HG02642 (cell line): ENCODE results near the gene GRM7.

Experiments
- ATAC-seq: cut with Tn5 transposase; IDR thresholded peaks from one replicate; pipeline ENCODE4 v1.9.1; 2021; ENCODE audit warnings: mild to moderate bottlenecking; ENCODE audit not compliant: unreplicated experiment, poor library complexity

GRM7 gene

DNA sequence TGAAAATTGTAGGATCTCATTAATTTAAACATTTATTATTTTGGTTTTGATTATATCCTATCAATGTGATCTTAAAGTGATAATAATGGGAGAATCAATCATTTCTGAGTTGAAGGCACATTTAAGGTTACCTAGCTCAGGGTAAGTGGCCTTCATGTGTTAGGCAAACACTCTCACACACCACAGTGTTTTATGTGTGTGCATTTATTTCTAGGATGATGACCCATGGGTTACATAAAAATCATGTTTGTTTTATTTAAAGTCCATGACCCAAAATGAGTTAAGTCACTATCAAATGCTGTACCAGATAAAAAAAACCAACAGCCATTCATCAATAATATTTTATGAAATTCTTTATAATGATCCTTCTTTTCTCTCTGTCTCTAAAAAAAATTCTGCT lies 520.8 kb downstream of the GRM7 start:
- no peak for ATAC-seq

DNA sequence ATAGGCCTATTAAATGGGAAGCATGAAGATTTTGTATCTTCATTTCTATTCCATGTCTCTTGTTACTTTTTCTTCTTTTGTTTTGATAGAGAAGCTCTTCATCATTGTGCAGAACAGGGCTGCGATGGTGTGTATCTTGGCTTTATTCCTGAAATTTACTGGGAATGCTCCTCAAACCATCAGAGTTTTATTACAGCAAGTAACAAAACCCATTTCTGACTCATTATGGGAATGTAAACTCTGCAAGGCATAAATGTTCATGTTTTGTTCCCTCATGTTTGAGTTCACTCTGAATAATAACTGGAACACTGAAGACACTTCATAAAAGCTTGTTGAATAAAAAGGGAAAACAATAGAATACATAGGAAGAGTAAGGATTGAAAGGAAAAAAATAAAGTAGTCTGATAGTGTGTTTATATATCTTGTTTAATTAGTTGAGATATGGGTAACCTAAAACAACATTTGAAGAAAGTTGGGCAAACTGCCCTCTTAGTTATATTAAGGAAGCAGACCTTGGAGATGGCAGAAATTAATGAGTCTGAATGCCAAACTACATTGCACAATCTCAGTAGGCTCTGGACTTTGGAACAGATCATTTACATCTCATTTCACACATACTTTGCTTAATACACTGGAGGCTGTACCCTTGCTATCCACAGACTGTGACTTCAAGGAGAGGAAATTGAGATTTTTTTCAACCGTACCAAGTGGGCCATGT lies 521.5 kb downstream of the GRM7 start:
- ATAC-seq, result no peak

DNA sequence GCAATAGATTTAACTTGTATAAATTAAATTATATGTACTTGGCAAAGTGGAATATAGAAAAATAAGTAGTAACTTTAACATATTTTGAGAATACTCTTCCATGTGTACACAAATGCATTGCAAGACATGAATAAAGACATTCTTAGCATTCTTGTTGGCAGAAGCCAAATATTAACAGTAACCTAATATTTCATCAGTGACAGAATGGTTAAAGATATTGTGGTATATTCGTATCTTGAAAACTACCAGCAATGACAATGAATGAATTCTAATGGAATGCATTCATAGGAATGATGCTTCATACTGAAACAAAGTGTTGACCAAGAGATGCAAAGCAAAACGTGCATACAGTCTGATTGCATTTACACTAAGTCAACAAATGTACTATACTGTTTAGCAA lies 524.7 kb downstream of the GRM7 start:
- ATAC-seq, result no peak

DNA sequence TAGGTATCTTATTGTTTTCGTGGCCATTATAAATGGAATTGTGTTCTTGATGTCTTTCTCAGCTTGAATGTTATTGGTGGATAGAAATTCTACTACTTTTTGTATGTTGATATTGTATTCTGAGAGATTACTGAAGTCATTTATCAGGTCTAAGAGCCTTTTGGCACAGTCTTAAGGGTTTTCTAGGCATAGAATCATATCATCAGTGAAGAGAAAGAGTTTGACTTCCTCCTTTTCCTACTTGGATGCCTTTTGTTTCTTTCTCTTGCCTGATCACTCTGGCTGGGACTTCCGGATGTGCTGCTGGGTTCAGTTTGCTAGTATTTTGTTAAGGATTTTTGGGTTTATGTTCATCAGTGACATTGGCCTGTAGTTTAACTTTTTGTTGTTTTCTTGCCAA lies 527.1 kb downstream of the GRM7 start:
- ATAC-seq, result no peak

DNA sequence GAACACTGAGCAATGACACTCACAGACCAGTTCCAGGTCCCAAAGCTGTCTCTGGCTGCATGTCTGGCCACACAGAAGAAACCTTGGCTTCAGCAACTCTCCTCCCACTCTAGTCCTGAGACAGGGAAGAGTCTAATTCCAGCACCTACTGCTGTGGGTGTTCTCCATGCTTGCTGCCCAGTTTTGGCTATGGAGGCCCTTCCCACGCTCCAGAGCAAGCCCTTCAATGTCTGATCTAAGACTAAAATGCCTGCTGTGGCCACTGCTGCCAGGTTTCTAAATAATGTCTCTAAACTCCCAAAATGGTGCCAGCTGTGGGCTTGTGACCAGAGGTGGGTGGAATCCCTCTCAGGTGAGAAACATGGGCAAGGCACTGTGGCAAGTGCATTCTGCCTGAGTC lies 531.3 kb downstream of the GRM7 start:
- no peak for ATAC-seq

DNA sequence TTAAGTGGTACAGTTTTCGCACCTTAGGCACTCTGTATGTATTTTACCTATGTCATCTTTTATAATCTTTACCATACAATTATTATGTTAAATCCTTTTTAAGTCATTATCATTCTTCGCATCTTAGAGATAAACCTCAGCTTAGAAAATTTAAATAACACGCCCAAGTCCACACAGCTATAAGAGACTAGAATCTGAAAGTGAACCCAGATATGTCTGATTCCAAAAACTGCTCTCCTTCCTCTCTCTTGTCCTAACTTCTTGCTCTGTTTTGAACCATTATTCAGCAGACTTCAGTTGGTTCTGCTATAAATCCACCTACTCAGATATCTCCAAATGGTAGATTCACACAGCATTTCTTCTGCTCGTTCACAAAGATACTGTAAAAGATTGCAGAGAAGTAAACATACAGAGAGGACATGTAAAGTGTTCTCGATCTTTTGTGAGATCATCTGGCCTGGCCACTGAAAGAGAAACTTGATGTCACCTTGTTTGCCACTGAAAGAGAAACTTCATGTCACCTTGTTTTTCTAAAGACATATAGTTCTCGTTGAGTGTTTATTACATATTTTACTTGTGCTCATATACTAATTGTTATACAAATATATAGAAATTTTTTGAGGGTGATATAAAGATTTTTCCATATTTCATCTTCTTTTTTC lies 533.2 kb downstream of the GRM7 start:
- ATAC-seq, result no peak

DNA sequence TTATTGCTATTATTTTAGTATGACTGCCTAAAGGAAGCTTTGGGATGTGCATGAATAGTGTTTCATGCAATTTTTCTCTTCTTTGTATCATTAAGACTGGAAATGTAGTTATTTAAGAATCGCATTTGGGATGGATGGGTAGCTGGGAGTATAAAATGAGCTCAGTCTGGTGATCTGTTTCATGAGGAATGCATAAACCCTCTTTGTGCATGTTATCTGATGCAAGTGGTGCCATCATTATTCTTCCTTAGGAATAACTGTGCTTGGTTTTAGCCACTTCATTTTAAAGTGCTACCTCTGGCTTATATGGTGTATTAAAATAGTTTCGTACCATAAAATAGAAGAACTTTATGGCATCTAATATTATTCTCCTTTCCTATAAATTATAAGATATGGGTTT lies 535.6 kb downstream of the GRM7 start:
- ATAC-seq, result no peak

DNA sequence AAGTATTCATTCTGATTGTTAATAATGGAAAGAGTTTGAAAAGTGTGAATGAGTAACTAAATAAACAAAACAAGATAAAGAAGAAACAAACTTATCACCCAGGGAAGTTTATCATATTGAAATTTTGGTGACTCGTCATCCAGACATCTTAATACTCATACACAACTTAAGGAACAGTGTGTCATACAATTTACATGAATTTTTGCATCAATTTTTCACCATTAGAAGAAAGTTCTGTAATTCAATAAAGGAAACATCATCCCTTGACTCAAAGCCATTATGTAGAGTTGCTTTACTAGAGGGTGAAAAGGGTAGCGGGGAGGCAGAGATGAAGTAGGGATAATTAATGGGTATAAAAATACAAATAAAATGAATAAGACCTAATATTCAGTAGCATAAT lies 536.2 kb downstream of the GRM7 start:
- no peak for ATAC-seq

DNA sequence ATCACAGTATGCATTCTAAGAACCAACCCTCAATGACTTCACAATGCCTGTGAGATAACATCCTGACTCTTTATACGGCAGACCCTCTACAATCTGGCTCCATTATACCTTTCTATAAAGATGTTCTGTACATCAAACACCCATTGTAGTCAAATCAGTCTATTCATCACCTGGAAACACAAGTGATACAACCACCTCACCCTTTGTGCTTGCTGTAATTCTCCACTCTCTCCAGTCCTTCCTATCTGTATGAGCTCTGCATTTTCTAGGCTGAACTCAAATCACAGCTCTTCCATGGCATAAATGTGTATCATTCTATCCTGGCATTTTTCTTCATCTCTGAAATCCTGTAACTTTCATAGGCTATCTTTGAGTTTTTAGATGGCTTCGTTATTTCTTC lies 539.4 kb downstream of the GRM7 start:
- ATAC-seq, result no peak

DNA sequence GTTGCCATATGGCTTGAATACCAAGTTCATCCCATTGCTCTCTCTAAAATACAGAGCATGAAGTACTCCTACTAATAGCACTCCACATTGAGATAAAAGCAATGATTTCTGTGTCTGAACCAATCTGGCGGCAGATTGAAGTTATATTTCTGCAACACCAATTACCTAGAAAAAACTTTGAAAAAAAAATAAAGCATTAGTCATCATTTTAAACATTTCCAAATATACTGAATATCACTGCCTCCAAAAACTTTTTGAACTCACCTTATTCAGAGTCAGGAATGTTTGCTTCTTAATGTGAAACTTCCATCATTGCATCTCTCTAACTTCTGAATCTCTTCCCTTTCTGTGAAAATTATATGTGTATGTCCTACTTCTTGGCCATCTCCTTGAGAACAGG lies 540.5 kb downstream of the GRM7 start:
- ATAC-seq, result no peak

DNA sequence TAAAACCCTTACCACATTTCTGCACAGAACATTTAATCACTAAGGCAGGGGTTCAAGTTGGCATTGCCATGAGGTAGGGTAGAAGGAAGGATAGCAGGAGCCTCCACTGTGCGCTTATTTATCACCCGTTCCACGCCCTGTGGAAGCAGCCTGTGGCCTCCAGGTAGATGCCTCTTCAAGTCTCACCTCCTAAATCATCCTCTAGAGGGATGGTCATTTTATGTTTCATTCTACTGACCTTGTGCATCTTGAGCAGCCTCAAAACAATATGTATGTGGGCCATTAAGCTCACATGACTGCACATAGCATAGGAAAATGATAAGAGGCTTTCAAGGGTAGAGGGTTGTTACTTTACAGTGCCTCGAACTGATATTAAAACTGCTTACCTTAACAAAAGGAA lies 546.2 kb downstream of the GRM7 start:
- ATAC-seq, result no peak

DNA sequence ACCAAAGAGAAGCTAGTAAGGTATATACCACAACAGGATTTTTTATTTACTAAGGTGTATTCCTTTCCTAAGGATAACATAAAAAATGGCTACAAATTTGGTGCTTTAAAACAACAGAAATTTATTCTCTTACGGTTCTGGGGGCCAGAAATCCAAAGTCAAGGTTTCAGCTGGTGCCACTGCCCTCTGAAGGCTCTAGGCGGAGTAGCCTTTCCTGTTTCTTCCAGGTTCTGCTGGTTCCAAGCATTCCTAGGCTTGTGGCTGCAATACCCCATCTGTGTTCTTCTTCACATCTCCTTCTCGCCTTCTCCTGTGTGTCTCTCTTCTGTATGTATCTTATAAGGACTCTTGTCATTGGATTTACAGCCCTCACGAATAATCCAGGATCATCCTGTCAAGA lies 549.9 kb downstream of the GRM7 start:
- no peak for ATAC-seq

DNA sequence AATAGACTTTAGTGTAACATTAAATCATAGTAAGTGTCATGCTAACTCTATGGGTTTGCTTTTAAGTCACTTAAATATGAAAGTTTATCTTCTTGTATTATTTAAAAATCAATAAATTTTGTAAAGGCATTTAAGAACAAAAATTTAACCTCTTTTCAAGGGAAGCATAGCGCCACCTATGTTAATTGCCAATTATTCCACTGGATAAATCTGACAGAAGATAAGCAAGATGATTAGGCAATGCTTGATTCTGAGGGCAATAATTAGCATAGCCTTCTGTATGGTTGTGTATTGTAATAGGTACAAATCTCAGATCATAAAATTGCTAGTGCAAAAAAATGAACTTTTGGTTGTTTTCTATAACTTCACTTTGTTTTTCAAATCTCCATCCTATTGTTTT lies 560.1 kb downstream of the GRM7 start:
- no peak for ATAC-seq

DNA sequence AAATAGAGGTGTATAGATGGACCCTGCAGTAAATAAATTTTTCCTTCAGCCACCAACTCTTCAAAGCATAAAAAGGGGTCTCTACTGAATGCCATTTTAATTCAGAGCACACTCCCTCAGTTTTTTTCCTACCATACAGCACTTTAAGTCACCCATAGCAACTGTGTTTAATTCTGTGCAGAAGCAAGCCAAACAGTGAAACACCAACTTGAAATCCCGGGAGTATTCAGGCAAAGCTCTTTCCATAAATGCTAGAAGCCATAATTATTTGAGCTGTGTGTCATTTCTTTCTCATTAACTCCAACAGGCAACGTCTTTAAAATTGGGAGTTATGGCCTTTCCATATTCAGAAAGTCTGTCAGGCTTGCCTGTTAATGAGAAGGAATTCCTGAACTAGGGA lies 562.1 kb downstream of the GRM7 start:
- no peak for ATAC-seq

DNA sequence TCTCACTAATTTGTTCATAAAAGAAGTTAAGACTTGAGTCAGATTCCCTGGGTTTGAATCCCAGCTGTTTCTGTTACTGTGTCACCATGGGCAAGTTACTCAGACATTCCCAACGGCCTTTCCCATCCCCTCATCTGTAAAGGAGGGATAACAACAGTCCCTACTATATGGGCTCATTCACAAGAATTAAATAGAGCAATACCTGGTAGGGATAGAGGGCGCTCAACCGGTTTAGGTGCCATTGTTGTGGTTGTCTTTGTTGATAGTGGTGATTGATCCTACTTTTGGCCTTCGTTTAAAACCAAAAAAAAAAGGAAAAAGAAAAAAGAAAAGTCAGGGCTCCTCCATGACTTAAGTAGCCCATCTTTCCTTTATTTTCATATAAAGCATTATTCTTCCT lies 563.1 kb downstream of the GRM7 start:
- ATAC-seq, result no peak

DNA sequence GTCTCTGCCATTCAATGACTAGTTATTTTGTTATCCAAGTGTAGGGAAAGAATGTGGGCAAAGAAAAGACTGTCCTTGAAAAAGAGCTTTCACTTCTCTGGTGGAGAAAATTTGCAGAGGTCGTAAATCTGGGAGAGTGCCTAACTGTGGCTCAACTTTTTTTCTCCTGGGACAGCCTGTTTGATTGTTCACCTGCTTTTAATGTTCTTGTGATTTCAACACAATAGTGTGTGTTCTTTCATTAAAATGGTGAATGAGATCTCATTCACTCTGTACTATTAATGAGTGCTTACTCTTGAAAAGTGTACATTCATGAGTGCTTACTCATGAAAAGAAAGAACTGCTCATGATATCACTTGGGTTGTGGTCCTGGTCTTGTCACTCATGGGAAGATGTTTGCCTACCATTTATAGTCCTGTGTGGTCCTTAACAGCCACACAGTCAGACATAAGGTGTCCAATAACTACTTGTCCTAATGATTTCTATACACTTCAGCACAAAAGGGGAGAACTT lies 567.3 kb downstream of the GRM7 start:
- no peak for ATAC-seq

DNA sequence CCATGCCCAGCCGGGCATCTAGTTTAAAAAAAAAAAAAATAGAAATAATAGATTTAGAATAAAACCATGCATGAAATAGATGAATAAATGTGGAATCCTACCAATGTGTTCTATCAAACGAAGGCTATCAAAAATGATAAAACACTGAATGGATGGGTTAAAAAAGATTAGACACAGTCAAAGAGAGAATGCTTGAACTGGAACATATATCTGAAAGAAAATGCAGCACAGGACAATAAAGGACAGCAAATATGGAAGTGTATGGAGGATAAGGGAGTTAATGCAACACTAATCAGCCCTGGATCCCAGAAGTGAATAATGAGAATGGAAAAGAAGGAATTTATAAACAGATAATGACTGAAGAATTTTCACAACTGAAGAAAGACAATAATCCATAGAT lies 571.7 kb downstream of the GRM7 start:
- ATAC-seq, result no peak

DNA sequence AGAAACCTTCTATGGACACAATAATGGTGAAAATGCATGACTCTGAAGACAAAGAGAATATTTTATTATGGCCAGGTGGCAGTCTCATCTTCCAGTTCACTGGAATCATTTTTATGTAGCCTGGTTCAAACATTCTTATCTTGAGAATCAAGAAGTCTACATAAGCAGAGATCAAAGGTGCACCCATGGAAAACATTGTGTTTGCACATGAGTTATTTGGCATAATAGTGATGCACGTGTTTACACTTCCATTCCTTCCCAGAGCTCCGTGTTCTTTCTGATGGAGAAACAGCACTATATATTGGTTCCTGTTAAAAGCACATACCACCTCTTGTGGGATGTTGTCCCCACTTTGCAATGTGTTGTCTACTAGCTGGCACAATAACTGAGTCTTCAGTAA lies 572.2 kb downstream of the GRM7 start:
- ATAC-seq, result no peak

DNA sequence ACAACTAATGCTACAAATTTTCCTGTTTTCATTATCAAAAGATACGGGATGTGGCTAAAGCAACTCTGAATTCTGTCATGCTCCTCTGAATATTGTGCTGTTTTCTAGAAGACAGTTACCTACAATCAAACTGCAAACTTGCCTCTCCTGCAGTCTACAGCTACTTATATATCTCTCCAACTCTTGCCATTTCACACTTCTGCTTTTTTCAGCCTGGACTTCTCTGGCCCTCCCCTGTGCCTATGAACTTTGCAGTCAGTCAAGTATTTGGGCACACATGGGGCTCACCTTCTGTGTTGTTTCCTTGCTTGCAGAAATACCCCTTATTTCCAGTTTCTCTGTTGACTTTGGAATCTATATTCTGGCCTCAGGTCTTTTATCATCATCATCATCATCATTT lies 575.6 kb downstream of the GRM7 start:
- ATAC-seq, result no peak

DNA sequence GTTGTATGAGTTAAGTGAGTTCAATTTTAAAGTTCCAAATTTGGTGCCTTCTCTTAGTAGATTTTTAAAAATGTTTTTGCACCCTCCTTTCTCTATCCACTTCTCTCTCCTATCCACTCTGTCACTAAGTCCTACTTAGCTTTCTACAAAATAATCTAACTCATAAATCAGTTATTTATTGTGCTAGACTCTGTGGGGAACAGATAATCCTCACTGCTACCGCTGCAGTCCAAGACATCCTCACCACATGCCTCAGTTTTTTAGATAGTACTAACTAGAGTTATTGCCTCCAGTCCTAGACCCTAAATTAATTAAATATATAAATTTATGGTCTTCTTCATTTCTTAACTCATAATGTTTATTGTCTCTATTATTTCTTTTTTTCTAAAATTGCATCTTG lies 576.3 kb downstream of the GRM7 start:
- no peak for ATAC-seq

DNA sequence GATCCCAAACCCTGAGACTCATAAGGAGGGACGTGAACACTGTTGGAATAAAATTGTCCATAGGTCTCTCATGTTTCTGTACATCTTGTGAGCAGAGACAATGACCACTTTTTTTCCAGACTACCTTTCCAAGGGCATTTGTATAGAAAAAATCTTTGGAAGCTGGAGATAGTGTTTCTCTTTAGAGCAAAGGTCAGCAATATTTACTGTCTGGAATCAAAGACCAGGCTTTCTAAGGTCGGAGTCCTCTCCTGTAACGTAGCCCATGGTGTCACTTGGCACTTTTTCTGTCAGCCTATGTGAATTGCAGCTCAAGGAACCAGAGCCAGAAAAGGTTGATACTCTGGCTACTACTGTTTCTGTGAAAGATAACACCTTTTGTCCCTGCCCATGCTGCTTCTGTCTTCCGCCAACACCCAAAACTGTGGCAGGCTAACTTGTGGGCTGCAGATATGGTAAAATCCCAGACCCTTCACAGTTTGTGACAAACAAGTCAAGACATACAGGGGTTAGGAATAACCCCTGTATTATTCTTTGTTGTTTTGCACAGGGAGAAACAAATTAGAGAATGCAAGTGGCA lies 578.3 kb downstream of the GRM7 start:
- no peak for ATAC-seq

DNA sequence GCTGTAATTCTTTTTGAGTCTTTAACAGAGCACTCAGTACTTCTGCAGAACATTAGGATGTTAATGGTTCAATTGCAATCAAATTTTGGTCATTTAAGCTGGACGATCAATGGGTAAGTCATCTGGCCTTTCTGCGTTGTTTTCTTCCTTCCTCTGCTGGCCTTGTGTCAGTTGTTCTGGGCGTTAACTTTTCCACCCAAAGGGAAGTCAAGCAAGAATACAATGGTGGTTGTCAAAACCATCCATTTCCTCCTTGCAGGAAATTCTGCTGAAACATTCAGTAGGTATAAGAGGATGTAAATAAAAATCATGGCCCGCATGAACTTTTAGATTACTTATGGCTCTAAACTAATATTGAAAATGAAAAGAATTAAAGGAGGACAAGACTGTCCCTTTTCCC lies 584.0 kb downstream of the GRM7 start:
- no peak for ATAC-seq
